Keratinocyte (primary cell): ENCODE results near the gene MVB12A. TPM values are rescaled to one million over a fixed set of nuclear protein-coding genes. Genes with fewer than 3 reads are reported as not detected.

Experiments used
- DNase-seq: peaks from one replicate; pipeline ENCODE4 v3.0.0-alpha.2; 2011; ENCODE audit warnings: low read depth, missing footprints, low spot score
- FAIRE-seq: peaks from 2 replicates; lab custom pipeline; 2011; peaks lifted over from hg19 to GRCh38; lab: Jason Lieb, UNC
- H2AFZ ChIP-seq: 2 replicates; pipeline ENCODE4 v1.6.0; 2012; ENCODE audit warnings: low read length, control low read depth, inconsistent platforms; ENCODE audit not compliant: control insufficient read depth
- H3K27ac ChIP-seq: 2 replicates; pipeline ENCODE4 v1.5.1; 2011; ENCODE audit warnings: low read length; ENCODE audit not compliant: control insufficient read depth, insufficient read depth
- H3K27me3 ChIP-seq: 3 replicates; pipeline ENCODE4 v1.6.0; 2011; ENCODE audit warnings: low read length; ENCODE audit not compliant: control insufficient read depth, insufficient read depth; ENCODE audit errors: extremely low read depth
- H3K36me3 ChIP-seq, 2 experiments: 2 replicates in 1 of 2; 3 replicates in 1 of 2; pipeline ENCODE4 v1.5.1; 2011; ENCODE audit warnings: low read length in 2 of 2, mild to moderate bottlenecking in 1 of 2; ENCODE audit not compliant: control insufficient read depth in 2 of 2, insufficient read depth in 2 of 2; ENCODE audit errors: extremely low read depth in 1 of 2
- H3K4me1 ChIP-seq: 3 replicates; pipeline ENCODE4 v1.5.1; 2011; ENCODE audit warnings: low read length; ENCODE audit not compliant: control insufficient read depth, insufficient read depth; ENCODE audit errors: extremely low read depth
- H3K4me2 ChIP-seq: 3 replicates; pipeline ENCODE4 v1.6.0; 2011; ENCODE audit warnings: low read depth, low read length; ENCODE audit not compliant: control insufficient read depth, insufficient read depth; ENCODE audit errors: extremely low read depth
- H3K4me3 ChIP-seq, 3 experiments: fragments of 200-600 bp in 1 of 3; sonication (generic) in 1 of 3; 2 replicates in 2 of 3; 3 replicates in 1 of 3; pipeline ENCODE4 v1.5.1; 2011 to 2016; ENCODE audit warnings: low read length in 3 of 3, mild to moderate bottlenecking in 3 of 3, control low read depth in 2 of 3, inconsistent platforms in 1 of 3, low read depth in 1 of 3, mixed read lengths in 1 of 3, mixed run types in 1 of 3, moderate library complexity in 1 of 3; ENCODE audit not compliant: control insufficient read depth in 2 of 3, insufficient read depth in 2 of 3; ENCODE audit errors: extremely low read depth in 1 of 3
- H3K79me2 ChIP-seq: 2 replicates; pipeline ENCODE4 v1.6.0; 2012; ENCODE audit warnings: low read length; ENCODE audit not compliant: control insufficient read depth, insufficient read depth
- H3K9ac ChIP-seq: 3 replicates; pipeline ENCODE4 v1.6.0; 2011; ENCODE audit warnings: low read length; ENCODE audit not compliant: control insufficient read depth, insufficient read depth; ENCODE audit errors: extremely low read depth
- H3K9me1 ChIP-seq: 3 replicates; pipeline ENCODE4 v1.6.0; 2011; ENCODE audit warnings: low read length; ENCODE audit not compliant: control insufficient read depth, insufficient read depth; ENCODE audit errors: extremely low read depth
- H3K9me3 ChIP-seq: 2 replicates; pipeline ENCODE4 v1.5.1; 2012; ENCODE audit warnings: low read depth, low read length; ENCODE audit not compliant: control insufficient read depth
- H4K20me1 ChIP-seq: 3 replicates; pipeline ENCODE4 v1.6.0; 2011; ENCODE audit warnings: low read length; ENCODE audit not compliant: control insufficient read depth, insufficient read depth; ENCODE audit errors: extremely low read depth
- EZH2 ChIP-seq: IDR thresholded peaks from one replicate; pipeline ENCODE4 v1.6.1; 2012; ENCODE audit warnings: inconsistent platforms, mild to moderate bottlenecking, low read length, moderate library complexity
- dilution Hi-C: fragments of 300-500 bp; cut with MboI; formaldehyde crosslinking; loops from one replicate; pipeline ENCODE4 v1.7.0; 2020; ENCODE audit warnings: low sequenced_read_pairs; ENCODE audit not compliant: extremely low pct_ligation_motif_present
- polyA plus RNA-seq, 5 experiments: library from polyadenylated mRNA; depleted of rRNA in 3 of 5; stranded (reverse) in 3 of 5; stranded (forward) in 1 of 5; unstranded in 1 of 5; fragments of >200 nt; gene quantifications; 1 replicate in 1 of 5; 2 replicates in 3 of 5; 3 replicates in 1 of 5; pipeline versions ENCODE4 v1.2.1 to v1.2.3, GENCODE V29; 2011 to 2012; ENCODE audit warnings: missing spikeins in 2 of 5, low read depth in 1 of 5, low replicate concordance in 1 of 5
- TF ChIP-seq, protein P1 (sequence below), 3 experiments: IDR thresholded peaks in 1 of 3; conservative IDR thresholded peaks in 1 of 3; optimal IDR thresholded peaks in 1 of 3; 2 replicates in 2 of 3; 3 replicates in 1 of 3; pipeline versions ENCODE3 to v1.5.1; 2011; ENCODE audit warnings: low read length in 3 of 3, mild to moderate bottlenecking in 3 of 3, moderate library complexity in 2 of 3, control low read depth in 1 of 3, inconsistent platforms in 1 of 3; ENCODE audit not compliant: insufficient read depth in 2 of 3; ENCODE audit errors: extremely low read depth in 1 of 3

Gene MVB12A
- polyA plus RNA-seq, 1 donor (not counting 4 experiments of a cell fraction or from before 2014, with no cell fraction given), result 23.3 TPM

GRCh38 chr19:17441241-17442021 lies 21.6 kb downstream of the MVB12A start:
- Histone ChIP-seq H4K20me1 (no peaks in the 10 kb centered on the region), H3K9me3 (no peaks in the 10 kb centered on the region), H3K4me3 (no peak overlapping the region), H3K27me3 (no peaks in the 10 kb centered on the region), H3K27ac (no peak overlapping the region), H3K79me2 (no peaks in the 10 kb centered on the region), H3K4me2 (peak overlapping the region; percentile 29), H3K9me1 (no peaks in the 10 kb centered on the region), H3K4me1 (peaks cover 10% of the 10 kb centered on the region), H3K36me3 (no peaks in the 10 kb centered on the region), H3K9ac (no peak overlapping the region), H2AFZ (no peak overlapping the region)
- FAIRE-seq, result peak; percentile 83
- dilution Hi-C loops, result no loop called here
- no peak for DNase-seq
- TF ChIP-seq, protein P1, sequence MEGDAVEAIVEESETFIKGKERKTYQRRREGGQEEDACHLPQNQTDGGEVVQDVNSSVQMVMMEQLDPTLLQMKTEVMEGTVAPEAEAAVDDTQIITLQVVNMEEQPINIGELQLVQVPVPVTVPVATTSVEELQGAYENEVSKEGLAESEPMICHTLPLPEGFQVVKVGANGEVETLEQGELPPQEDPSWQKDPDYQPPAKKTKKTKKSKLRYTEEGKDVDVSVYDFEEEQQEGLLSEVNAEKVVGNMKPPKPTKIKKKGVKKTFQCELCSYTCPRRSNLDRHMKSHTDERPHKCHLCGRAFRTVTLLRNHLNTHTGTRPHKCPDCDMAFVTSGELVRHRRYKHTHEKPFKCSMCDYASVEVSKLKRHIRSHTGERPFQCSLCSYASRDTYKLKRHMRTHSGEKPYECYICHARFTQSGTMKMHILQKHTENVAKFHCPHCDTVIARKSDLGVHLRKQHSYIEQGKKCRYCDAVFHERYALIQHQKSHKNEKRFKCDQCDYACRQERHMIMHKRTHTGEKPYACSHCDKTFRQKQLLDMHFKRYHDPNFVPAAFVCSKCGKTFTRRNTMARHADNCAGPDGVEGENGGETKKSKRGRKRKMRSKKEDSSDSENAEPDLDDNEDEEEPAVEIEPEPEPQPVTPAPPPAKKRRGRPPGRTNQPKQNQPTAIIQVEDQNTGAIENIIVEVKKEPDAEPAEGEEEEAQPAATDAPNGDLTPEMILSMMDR (optimal IDR thresholded peaks at IDR 0.05 in 1 of 3, IDR thresholded peaks at IDR 0.05 in 1 of 3, conservative IDR thresholded peaks at IDR 0.05 in 1 of 3; ENCODE audit: extremely low read depth in 1 of 3, insufficient read depth in 2 of 3, low read length in 3 of 3), result peak; percentile 52 to 84 (median 58)
- no peak for TF ChIP-seq EZH2

GRCh38 chr19:17445526-17446165 lies 25.8 kb downstream of the MVB12A start:
- Histone ChIP-seq H3K9ac (no peak overlapping the region), H3K79me2 (no peaks in the 10 kb centered on the region), H3K27me3 (peaks cover 12% of the 10 kb centered on the region), H3K4me2 (no peak overlapping the region), H3K9me1 (no peaks in the 10 kb centered on the region), H4K20me1 (no peaks in the 10 kb centered on the region), H3K27ac (no peak overlapping the region), H3K9me3 (no peaks in the 10 kb centered on the region), H3K4me3 (no peak overlapping the region), H2AFZ (no peak overlapping the region), H3K4me1 (peaks cover 12% of the 10 kb centered on the region), H3K36me3 (no peaks in the 10 kb centered on the region)
- no peak for TF ChIP-seq EZH2
- dilution Hi-C loops, result no loop called here
- DNase-seq (no peak), FAIRE-seq (no peak)
